Spleen (tissue), 7 donors: ENCODE results near the gene TCAF1.

Experiments used
- POLR2A ChIP-seq, 3 donors: fragments of 450-650 bp; IDR thresholded peaks; one replicate each; pipeline ENCODE4 v1.5.1; 2017; ENCODE audit warnings: antibody characterized with exemption in 3 of 3, mild to moderate bottlenecking in 1 of 3
- POLR2AphosphoS5 ChIP-seq, 3 donors: sonication (generic); formaldehyde crosslinking; IDR thresholded peaks; one replicate each; pipeline ENCODE4 v1.5.1; 2017; ENCODE audit warnings: antibody characterized with exemption in 3 of 3
- TF ChIP-seq, protein P1 (sequence below), 11 experiments: fragments of 200-600 bp in 7 of 11; fragments of 450-650 bp in 4 of 11; sonication (generic) in 4 of 11; IDR thresholded peaks in 8 of 11; conservative IDR thresholded peaks in 3 of 11; 1 replicate in 7 of 11; 2 replicates in 4 of 11; pipeline versions ENCODE4 v1.4.0 to v1.8.0; 2016 to 2021; ENCODE audit warnings: antibody characterized with exemption in 11 of 11, inconsistent platforms in 4 of 11, mild to moderate bottlenecking in 1 of 11
- donor health status: DM: no; HTN: no; CAD: no; lungs with moderate emphysema.
- donor health status: DM: no; HTN: no; CAD: no.
- donor health status: DM: no; HTN: no; CAD: no.

DNA sequence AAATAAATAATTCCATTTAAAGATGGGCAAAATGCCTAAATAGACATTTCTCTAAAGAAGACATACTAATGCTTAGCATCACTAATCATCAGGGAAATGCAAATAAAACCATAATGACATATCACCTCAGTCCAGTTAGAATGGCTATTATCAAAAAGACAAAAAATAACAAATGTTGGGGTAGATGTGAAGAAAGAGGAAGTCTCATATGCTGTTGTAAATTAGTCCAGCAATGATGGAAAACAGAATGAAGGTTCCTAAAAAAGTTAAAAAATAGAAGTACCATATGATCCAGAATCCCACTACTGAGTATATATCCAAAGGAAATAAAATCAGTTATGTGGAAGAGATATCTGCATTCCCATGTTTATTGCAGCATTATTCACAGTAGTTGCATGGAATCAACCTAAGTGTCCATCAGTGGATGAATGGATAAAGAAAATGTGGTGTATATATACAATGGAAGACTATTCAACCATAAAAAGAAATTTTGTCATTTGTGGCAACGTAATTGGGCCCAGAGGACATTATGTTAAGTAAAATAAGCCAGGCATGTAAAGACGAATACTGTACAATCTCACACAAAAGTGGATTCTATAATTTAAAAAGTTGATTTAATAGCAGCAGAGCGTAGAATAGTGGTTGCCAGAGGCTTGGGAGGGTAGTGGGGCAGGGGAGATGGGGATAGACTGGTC lies 52.0 kb downstream of the TCAF1 start:
- TF ChIP-seq, protein P1, sequence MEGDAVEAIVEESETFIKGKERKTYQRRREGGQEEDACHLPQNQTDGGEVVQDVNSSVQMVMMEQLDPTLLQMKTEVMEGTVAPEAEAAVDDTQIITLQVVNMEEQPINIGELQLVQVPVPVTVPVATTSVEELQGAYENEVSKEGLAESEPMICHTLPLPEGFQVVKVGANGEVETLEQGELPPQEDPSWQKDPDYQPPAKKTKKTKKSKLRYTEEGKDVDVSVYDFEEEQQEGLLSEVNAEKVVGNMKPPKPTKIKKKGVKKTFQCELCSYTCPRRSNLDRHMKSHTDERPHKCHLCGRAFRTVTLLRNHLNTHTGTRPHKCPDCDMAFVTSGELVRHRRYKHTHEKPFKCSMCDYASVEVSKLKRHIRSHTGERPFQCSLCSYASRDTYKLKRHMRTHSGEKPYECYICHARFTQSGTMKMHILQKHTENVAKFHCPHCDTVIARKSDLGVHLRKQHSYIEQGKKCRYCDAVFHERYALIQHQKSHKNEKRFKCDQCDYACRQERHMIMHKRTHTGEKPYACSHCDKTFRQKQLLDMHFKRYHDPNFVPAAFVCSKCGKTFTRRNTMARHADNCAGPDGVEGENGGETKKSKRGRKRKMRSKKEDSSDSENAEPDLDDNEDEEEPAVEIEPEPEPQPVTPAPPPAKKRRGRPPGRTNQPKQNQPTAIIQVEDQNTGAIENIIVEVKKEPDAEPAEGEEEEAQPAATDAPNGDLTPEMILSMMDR (IDR thresholded peaks at IDR 0.05 in 8 of 11, conservative IDR thresholded peaks at IDR 0.05 in 3 of 11): no peak
- TF ChIP-seq POLR2A (IDR thresholded peaks at IDR 0.05): no peak
- TF ChIP-seq POLR2AphosphoS5 (IDR thresholded peaks at IDR 0.05): no peak
